Endometrial microvascular endothelial cells (primary cell): ENCODE results near the gene PIK3C2G. TPM values are rescaled to one million over a fixed set of nuclear protein-coding genes. Genes with fewer than 3 reads are reported as not detected.

ENCODE experiments used
- in situ Hi-C: cut with HindIII; loops from 2 replicates; pipeline ENCODE4 v1.10.0; 2017; ENCODE audit warnings: low sequenced_read_pairs, low pct_unique_long_range_greater_than_20kb; ENCODE audit errors: inconsistent ontology term
- total RNA-seq: library from RNA; depleted of rRNA; stranded (reverse); fragments of >200 nt; gene quantifications from one replicate; pipeline ENCODE4 v1.2.3, GENCODE V29; 2015; ENCODE audit errors: inconsistent ontology term

Gene PIK3C2G
- total RNA-seq, 1 donor from 2014 or later: not detected

- in situ Hi-C loops: no loop called here
Measured at GRCh38 chr12:18578191-18578590, 316.9 kb downstream of the PIK3C2G start.

GRCh38 chr12:18580291-18580690, 319.0 kb downstream of the PIK3C2G start:
- in situ Hi-C loops: no loop called here

GRCh38 chr12:18580706-18581105, 319.4 kb downstream of the PIK3C2G start:
- in situ Hi-C loops: no loop called here

GRCh38 chr12:18581232-18581962, 320.1 kb downstream of the PIK3C2G start:
- in situ Hi-C loops: no loop called here

- in situ Hi-C loops: no loop called here
Measured at GRCh38 chr12:18583655-18584054, 322.3 kb downstream of the PIK3C2G start.

GRCh38 chr12:18586581-18586980, 325.3 kb downstream of the PIK3C2G start:
- in situ Hi-C loops: no loop called here

- in situ Hi-C loops: no loop called here
Measured at GRCh38 chr12:18589316-18589715, 328.0 kb downstream of the PIK3C2G start.

- in situ Hi-C loops: no loop called here
Measured at GRCh38 chr12:18591473-18591872, 330.2 kb downstream of the PIK3C2G start.

- in situ Hi-C loops: no loop called here
Measured at GRCh38 chr12:18595412-18595811, 334.1 kb downstream of the PIK3C2G start.

- in situ Hi-C loops: no loop called here
Measured at GRCh38 chr12:18601962-18602361, 340.6 kb downstream of the PIK3C2G start.

- in situ Hi-C loops: no loop called here
Measured at GRCh38 chr12:18612971-18613370, 351.7 kb downstream of the PIK3C2G start.

- in situ Hi-C loops: no loop called here
Measured at GRCh38 chr12:18620986-18621385, 359.7 kb downstream of the PIK3C2G start.

GRCh38 chr12:18629445-18629844, 368.1 kb downstream of the PIK3C2G start:
- in situ Hi-C loops: no loop called here

- in situ Hi-C loops: no loop called here
Measured at GRCh38 chr12:18629916-18630315, 368.6 kb downstream of the PIK3C2G start.

- in situ Hi-C loops: no loop called here
Measured at GRCh38 chr12:18631339-18631738, 370.0 kb downstream of the PIK3C2G start.

GRCh38 chr12:18632848-18633247, 371.5 kb downstream of the PIK3C2G start:
- in situ Hi-C loops: no loop called here

GRCh38 chr12:18634382-18634781, 373.1 kb downstream of the PIK3C2G start:
- in situ Hi-C loops: no loop called here

- in situ Hi-C loops: no loop called here
Measured at GRCh38 chr12:18640321-18640955, 379.1 kb downstream of the PIK3C2G start.

GRCh38 chr12:18643681-18644080, 382.4 kb downstream of the PIK3C2G start:
- in situ Hi-C loops: no loop called here

- in situ Hi-C loops: no loop called here
Measured at GRCh38 chr12:18644564-18644963, 383.2 kb downstream of the PIK3C2G start.
